Measurements from ENCODE around the gene TFPT. TPM values are rescaled to one million over a fixed set of nuclear protein-coding genes. Genes with fewer than 3 reads are reported as not detected.

TFPT gene
- total and polyA plus RNA-seq, 10 of the 15 experiments (the other 5 are each of a cell fraction or from before 2014, with no cell fraction given): 1.7 to 40.2 (median 25.6) TPM

DNA sequence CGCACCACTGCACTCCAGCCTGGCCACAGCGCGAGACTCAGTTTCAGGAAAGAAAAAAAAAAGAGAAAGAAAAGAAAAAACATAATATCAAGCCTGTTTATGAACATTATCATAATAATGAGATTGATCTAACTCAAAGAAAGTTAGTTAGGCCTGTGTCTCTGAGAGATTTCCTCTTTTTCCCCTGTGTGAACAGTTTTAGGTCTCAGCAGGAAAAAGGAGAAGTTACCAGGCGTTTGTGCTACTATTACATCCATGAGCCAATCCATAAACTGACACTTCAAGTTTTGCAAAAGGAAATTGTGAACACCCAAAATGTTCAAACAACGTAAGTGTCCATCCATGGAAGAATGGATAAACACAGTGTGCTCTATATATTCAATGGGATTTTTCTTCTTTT, 38.1 kb downstream of the TFPT start:
- RAD21 ChIA-PET (ENCODE audit: unreplicated experiment): no interaction called here
- no TSS peak for BruUV-seq (replicated peaks)
- no peak for FAIRE-seq
- WGBS (ENCODE audit: insufficient coverage, insufficient replicate concordance, low lambda C conversion rate, missing lambda C conversion rate): 60% methylated on average over 5 of the region's 5 CpGs
- intact Hi-C loops (cut with micrococcal nuclease; ENCODE audit: unreplicated experiment): no loop called here
- Histone ChIP-seq H3K36me3 (ENCODE audit: control insufficient read depth in 2 of 2, insufficient read depth in 2 of 2, low read length in 1 of 2) (no peaks in the 10 kb centered on the region), H4K20me1 (ENCODE audit: control insufficient read depth, insufficient read depth) (no peaks in the 10 kb centered on the region), H3K4me2 (ENCODE audit: control insufficient read depth, insufficient read depth) (no peak overlapping the region), H2AFZ (ENCODE audit: control insufficient read depth, low read depth, low read length) (no peak overlapping the region), H3K9ac (ENCODE audit: control insufficient read depth, insufficient read depth, low read length) (no peak overlapping the region), H3K9me3 (replicated peaks; ENCODE audit: control insufficient read depth, insufficient read depth, low read length) (peaks cover 4% of the 10 kb centered on the region; the same call in 2 of the 3 replicates), H3K4me3 (no peak overlapping the region), H3K4me1 (ENCODE audit: control insufficient read depth, insufficient read depth, low read length) (no peaks in the 10 kb centered on the region), H3K79me2 (ENCODE audit: control insufficient read depth, insufficient read depth, low read length) (no peaks in the 10 kb centered on the region), H3K27me3 (replicated peaks in 1 of 2; ENCODE audit: control insufficient read depth in 2 of 2, insufficient read depth in 2 of 2, low read length in 1 of 2) (no peaks in the 10 kb centered on the region), H3K27ac (ENCODE audit: control insufficient read depth, insufficient read depth) (no peak overlapping the region)
- ATAC-seq: no peak
- in situ Hi-C loops (cut with MboI): no loop called here
- POLR2A ChIA-PET: no interaction called here
- CTCF ChIA-PET: no interaction called here
- SMC1A ChIA-PET (ENCODE audit: uncharacterized antibody, unreplicated experiment): no interaction called here
- DNase-seq (ENCODE audit: low read depth, low spot score): no peak
- TF ChIP-seq CBFB (IDR thresholded peaks at IDR 0.05; ENCODE audit: low read depth): no peak
- no peak for TF ChIP-seq HDAC2 (IDR thresholded peaks at IDR 0.05)
- TF ChIP-seq TBL1XR1 (IDR thresholded peaks at IDR 0.05; ENCODE audit: low read depth, low read length): no peak
- no peak for TF ChIP-seq RB1 (IDR thresholded peaks at IDR 0.05; ENCODE audit: borderline replicate concordance)
- no peak for TF ChIP-seq TCF12 (IDR thresholded peaks at IDR 0.05; ENCODE audit: low read depth, low read length)
- no peak for TF ChIP-seq TARDBP (IDR thresholded peaks at IDR 0.05; ENCODE audit: borderline replicate concordance)
- TF ChIP-seq KDM1A (IDR thresholded peaks at IDR 0.05; ENCODE audit: borderline replicate concordance): no peak
- TF ChIP-seq ZNF207 (IDR thresholded peaks at IDR 0.05; ENCODE audit: borderline replicate concordance): no peak
- no peak for TF ChIP-seq RUNX3 (IDR thresholded peaks at IDR 0.05; ENCODE audit: low read length)
- no peak for TF ChIP-seq GATAD2B (conservative IDR thresholded peaks at IDR 0.05; ENCODE audit: low read depth)
- TF ChIP-seq SP1 (IDR thresholded peaks at IDR 0.05; ENCODE audit: low read depth, low read length): no peak
- TF ChIP-seq, protein P1, sequence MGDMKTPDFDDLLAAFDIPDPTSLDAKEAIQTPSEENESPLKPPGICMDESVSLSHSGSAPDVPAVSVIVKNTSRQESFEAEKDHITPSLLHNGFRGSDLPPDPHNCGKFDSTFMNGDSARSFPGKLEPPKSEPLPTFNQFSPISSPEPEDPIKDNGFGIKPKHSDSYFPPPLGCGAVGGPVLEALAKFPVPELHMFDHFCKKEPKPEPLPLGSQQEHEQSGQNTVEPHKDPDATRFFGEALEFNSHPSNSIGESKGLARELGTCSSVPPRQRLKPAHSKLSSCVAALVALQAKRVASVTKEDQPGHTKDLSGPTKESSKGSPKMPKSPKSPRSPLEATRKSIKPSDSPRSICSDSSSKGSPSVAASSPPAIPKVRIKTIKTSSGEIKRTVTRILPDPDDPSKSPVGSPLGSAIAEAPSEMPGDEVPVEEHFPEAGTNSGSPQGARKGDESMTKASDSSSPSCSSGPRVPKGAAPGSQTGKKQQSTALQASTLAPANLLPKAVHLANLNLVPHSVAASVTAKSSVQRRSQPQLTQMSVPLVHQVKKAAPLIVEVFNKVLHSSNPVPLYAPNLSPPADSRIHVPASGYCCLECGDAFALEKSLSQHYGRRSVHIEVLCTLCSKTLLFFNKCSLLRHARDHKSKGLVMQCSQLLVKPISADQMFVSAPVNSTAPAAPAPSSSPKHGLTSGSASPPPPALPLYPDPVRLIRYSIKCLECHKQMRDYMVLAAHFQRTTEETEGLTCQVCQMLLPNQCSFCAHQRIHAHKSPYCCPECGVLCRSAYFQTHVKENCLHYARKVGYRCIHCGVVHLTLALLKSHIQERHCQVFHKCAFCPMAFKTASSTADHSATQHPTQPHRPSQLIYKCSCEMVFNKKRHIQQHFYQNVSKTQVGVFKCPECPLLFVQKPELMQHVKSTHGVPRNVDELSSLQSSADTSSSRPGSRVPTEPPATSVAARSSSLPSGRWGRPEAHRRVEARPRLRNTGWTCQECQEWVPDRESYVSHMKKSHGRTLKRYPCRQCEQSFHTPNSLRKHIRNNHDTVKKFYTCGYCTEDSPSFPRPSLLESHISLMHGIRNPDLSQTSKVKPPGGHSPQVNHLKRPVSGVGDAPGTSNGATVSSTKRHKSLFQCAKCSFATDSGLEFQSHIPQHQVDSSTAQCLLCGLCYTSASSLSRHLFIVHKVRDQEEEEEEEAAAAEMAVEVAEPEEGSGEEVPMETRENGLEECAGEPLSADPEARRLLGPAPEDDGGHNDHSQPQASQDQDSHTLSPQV (IDR thresholded peaks at IDR 0.05): no peak
- TF ChIP-seq, protein P2, sequence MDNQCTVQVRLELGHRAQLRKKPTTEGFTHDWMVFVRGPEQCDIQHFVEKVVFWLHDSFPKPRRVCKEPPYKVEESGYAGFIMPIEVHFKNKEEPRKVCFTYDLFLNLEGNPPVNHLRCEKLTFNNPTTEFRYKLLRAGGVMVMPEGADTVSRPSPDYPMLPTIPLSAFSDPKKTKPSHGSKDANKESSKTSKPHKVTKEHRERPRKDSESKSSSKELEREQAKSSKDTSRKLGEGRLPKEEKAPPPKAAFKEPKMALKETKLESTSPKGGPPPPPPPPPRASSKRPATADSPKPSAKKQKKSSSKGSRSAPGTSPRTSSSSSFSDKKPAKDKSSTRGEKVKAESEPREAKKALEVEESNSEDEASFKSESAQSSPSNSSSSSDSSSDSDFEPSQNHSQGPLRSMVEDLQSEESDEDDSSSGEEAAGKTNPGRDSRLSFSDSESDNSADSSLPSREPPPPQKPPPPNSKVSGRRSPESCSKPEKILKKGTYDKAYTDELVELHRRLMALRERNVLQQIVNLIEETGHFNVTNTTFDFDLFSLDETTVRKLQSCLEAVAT (IDR thresholded peaks at IDR 0.05): no peak
- TF ChIP-seq, protein P3, sequence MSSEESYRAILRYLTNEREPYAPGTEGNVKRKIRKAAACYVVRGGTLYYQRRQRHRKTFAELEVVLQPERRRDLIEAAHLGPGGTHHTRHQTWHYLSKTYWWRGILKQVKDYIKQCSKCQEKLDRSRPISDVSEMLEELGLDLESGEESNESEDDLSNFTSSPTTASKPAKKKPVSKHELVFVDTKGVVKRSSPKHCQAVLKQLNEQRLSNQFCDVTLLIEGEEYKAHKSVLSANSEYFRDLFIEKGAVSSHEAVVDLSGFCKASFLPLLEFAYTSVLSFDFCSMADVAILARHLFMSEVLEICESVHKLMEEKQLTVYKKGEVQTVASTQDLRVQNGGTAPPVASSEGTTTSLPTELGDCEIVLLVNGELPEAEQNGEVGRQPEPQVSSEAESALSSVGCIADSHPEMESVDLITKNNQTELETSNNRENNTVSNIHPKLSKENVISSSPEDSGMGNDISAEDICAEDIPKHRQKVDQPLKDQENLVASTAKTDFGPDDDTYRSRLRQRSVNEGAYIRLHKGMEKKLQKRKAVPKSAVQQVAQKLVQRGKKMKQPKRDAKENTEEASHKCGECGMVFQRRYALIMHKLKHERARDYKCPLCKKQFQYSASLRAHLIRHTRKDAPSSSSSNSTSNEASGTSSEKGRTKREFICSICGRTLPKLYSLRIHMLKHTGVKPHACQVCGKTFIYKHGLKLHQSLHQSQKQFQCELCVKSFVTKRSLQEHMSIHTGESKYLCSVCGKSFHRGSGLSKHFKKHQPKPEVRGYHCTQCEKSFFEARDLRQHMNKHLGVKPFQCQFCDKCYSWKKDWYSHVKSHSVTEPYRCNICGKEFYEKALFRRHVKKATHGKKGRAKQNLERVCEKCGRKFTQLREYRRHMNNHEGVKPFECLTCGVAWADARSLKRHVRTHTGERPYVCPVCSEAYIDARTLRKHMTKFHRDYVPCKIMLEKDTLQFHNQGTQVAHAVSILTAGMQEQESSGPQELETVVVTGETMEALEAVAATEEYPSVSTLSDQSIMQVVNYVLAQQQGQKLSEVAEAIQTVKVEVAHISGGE (CRISPR knock-in tag; IDR thresholded peaks at IDR 0.05): no peak

Data from GM12878 (cell line).